SJCRH30 (cell line): ENCODE data around the gene SLC16A3. TPM values are rescaled to one million over a fixed set of nuclear protein-coding genes. Genes with fewer than 3 reads are reported as not detected.

ENCODE experiments used
- DNase-seq, 2 experiments: peaks; one replicate each; pipeline ENCODE4 v3.0.0-alpha.2; 2015 to 2020
- H3K27ac ChIP-seq: fragments of 250-450 bp; sonication (Bioruptor Pico); 2 replicates; pipeline ENCODE4 v1.5.1; 2020; ENCODE audit warnings: mild to moderate bottlenecking, moderate library complexity
- H3K27me3 ChIP-seq: fragments of 250-450 bp; sonication (Bioruptor Pico); 2 replicates; pipeline ENCODE4 v1.5.1; 2020; ENCODE audit warnings: mild to moderate bottlenecking, moderate library complexity
- H3K36me3 ChIP-seq: fragments of 250-450 bp; sonication (Bioruptor Pico); 2 replicates; pipeline ENCODE4 v1.5.1; 2020; ENCODE audit warnings: mild to moderate bottlenecking, moderate library complexity
- H3K4me1 ChIP-seq: fragments of 250-450 bp; sonication (Bioruptor Pico); 2 replicates; pipeline ENCODE4 v1.5.1; 2020; ENCODE audit warnings: mild to moderate bottlenecking, moderate library complexity
- H3K4me3 ChIP-seq: fragments of 250-450 bp; sonication (Bioruptor Pico); 2 replicates; pipeline ENCODE4 v1.5.1; 2020; ENCODE audit warnings: mild to moderate bottlenecking, moderate library complexity
- H3K9me3 ChIP-seq: fragments of 250-450 bp; sonication (Bioruptor Pico); replicated peaks from 2 replicates; pipeline ENCODE4 v1.5.1; 2020; ENCODE audit warnings: mild to moderate bottlenecking, moderate library complexity
- total RNA-seq: library from RNA; depleted of rRNA; stranded (reverse); fragments of >200 nt; shearing (Covaris generic); gene quantifications from 2 replicates; pipeline ENCODE4 v1.2.3, GENCODE V29; 2014

Gene SLC16A3
- total RNA-seq, 1 experiment from 2014 or later, result 11.0 TPM

DNA sequence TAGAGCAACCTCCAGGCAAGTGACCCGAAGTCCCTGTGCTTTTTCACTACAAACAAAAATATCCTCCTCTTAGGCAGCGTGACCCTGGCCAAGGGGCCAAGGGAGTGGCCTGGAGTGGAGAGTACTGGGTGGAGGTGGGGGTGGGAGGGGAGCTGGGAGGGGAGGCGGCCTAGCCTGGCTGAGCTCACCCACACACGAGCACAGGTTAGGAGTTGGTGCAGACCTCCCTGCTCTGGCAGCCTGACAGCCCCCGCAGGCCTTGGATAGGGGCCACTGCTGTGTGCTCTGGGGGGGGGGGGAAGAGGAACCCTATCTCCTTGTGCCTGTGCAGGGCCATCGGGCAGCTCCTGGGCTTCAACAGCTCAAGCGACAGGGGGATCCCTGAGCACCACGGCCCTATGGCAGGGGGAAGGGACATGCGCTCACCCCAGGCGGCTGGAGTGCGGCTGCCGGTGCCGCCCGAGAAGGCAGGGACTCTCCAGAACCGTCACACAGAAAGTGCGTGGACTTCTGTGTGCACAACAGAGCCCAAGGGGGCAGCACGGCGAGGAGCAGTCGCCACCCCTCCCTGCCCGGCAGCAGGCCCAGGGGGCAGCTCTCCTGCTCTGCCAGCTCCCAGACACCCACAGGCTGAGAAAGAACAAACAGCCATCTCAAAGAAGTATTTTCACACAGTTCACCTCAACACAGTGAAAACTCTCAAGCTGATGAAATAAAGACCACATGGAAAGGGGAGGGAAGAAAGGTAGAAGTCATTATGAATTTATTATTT lies 13.3 kb downstream of the SLC16A3 start:
- no peak for DNase-seq
- peaks cover 10% of the 10 kb centered on the region; the same call in 1 of the 2 replicates for H3K4me1 ChIP-seq

GRCh38 chr17:82242698-82242976 lies 13.8 kb downstream of the SLC16A3 start:
- Histone ChIP-seq H3K27me3 (no peaks in the 10 kb centered on the region), H3K36me3 (peaks cover 55% of the 10 kb centered on the region), H3K27ac (no peak overlapping the region), H3K4me1 (peaks cover 10% of the 10 kb centered on the region; the same call in 1 of the 2 replicates), H3K4me3 (no peak overlapping the region), H3K9me3 (no peaks in the 10 kb centered on the region)
- no peak for DNase-seq

More for the DNA sequence above, 13.3 kb downstream of the SLC16A3 start:
- H3K4me3 ChIP-seq, result no peak overlapping the region
- peaks cover 50% of the 10 kb centered on the region for H3K36me3 ChIP-seq
- H3K27me3 ChIP-seq, result no peaks in the 10 kb centered on the region
- no peak overlapping the region for H3K27ac ChIP-seq
- H3K9me3 ChIP-seq, result no peaks in the 10 kb centered on the region

DNA sequence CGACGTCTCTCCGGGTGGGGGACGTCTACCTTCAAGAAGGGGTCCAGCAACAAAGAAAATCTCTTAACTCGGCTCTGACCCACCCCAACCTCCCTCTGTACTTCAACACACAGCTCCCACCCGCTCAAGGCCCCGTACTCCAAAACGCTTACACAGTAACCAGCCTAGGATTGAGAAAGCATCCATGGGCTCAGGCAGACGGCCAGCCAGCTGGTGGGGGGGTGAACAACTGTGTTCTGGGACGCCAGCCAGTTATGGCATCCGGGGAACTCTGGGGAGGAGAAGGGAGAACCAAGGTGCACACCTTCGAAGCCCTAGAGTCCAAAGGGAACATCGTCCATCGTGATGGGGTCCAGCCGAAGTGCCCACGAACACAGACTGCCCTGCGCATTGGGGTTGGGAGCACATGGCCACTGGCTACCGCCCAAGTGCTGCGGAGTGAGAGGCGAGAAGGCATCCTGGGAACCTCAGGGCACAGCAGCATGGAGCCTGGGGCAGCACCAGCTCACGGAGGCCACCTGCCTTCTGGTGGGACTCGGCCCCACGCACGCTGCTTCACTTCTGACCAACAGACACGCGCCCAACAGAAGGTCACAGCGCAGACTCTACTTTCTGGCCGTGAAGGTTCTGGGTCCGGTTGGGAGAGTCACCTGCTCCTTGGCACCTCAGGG lies 14.3 kb downstream of the SLC16A3 start:
- H3K4me1 ChIP-seq, result peaks cover 6% of the 10 kb centered on the region; the same call in 1 of the 2 replicates
- peaks cover 60% of the 10 kb centered on the region for H3K36me3 ChIP-seq
- H3K9me3 ChIP-seq, result no peaks in the 10 kb centered on the region
- DNase-seq, result peak; percentile 52 to 54
- no peak overlapping the region for H3K4me3 ChIP-seq
- no peak overlapping the region for H3K27ac ChIP-seq
- no peaks in the 10 kb centered on the region for H3K27me3 ChIP-seq

DNA sequence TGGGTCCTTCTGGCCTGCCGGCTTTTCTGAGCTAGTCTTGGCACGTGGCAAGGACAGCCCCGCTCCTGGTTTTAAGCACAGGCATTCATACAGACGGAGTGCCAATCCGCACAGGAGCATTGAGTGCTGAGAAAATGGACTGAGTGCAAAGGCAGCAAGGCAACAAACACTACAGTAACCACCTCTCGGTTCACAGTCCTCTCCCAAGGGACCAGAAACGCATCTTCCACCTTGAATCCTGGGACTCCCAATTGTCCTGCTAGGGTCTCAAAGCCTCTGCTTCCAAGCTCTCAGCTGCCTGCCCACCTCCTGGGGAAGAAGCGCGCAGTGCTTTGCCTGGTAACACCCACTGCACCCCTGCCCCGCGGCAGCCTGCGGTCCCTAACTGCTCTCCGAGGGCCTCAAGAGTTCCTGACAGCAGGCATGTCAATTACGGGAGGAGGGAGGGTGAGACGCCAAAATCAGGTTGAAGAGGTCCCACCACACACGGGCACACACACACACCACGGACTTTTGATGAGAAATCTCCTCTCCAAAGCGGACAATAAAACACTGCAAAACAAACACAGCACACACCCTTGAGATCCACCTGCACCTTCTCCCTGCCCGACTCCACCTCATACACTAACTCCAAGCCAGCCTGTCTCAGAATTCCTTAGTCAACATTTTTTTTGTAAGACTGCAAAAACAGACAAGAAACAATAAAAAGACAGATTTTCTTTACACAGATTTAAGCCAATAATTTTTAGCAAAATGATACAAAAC lies 15.0 kb downstream of the SLC16A3 start:
- no peak overlapping the region for H3K4me3 ChIP-seq
- no peak overlapping the region for H3K27ac ChIP-seq
- H3K4me1 ChIP-seq, result no peaks in the 10 kb centered on the region; the same call in 1 of the 2 replicates
- no peaks in the 10 kb centered on the region for H3K9me3 ChIP-seq
- H3K36me3 ChIP-seq, result peaks cover 67% of the 10 kb centered on the region
- no peak for DNase-seq
- no peaks in the 10 kb centered on the region for H3K27me3 ChIP-seq

GRCh38 chr17:82244413-82245133 lies 15.7 kb downstream of the SLC16A3 start:
- H3K27ac ChIP-seq, result no peak overlapping the region
- H3K4me3 ChIP-seq, result no peak overlapping the region
- peak in 1 of 2 experiments; percentile 57 for DNase-seq
- H3K4me1 ChIP-seq, result no peaks in the 10 kb centered on the region
- no peaks in the 10 kb centered on the region for H3K9me3 ChIP-seq
- peaks cover 75% of the 10 kb centered on the region for H3K36me3 ChIP-seq
- no peaks in the 10 kb centered on the region for H3K27me3 ChIP-seq

DNA sequence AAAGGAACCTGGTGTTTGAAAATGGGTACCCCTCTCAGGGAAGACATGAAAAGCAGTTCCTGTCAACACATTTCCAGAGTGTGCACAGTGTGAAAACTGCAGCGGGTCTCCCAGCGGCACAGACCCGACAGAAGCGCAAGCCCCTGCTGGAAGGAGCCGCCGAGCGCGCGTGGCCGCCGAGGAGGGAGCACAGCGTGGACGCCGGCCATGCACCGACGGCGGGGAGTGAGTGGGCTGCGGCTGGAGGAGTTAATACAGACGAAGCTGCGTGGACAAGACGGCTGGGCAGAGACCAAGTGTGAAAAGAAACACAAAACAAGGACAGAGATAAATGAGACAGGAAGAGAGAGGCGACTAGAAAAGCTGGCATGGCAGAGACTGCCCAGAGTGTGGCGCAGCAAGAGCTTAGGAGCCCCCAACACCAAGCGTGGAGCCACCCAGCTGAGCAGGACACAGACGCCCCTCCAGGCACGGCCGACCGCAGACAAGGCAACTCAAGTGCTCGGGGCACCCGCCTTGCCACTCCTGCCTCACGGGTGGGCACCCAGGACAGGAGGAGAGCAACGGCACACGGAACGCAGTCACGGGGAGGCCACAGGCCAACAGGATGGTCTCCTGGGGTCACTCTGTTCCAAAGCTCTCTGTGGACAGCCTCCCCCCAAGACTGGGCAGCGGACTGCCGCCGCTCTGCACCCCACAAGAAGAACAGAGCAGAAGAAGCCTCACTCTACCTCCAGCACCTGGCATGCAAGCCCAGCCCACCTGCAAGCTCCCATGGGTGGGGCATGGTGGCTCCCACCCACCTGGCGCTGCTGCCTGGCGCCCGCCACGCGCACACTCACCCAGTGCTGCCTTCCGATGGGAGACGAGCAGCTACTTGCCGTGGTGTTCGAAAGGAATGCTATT lies 16.5 kb downstream of the SLC16A3 start:
- Histone ChIP-seq H3K36me3 (peaks cover 83% of the 10 kb centered on the region), H3K4me3 (no peak overlapping the region), H3K9me3 (no peaks in the 10 kb centered on the region), H3K4me1 (no peaks in the 10 kb centered on the region), H3K27ac (no peak overlapping the region), H3K27me3 (no peaks in the 10 kb centered on the region)
- DNase-seq, result no peak

DNA sequence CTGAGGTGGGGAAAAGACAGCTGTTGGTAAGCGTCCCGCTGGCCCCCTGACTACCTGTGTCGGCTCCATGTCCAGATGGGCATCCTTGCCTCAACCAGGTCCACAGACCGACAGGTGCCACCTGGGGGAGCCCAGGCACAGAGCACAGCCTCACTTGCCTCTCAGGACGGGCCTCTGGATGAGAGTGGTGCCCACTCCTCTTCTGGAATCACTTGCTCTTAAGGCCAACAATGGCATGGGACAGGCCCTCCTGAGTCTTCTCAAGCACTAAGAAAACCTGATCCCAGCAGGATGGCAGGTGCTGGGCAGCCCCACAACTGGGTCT lies 17.2 kb downstream of the SLC16A3 start:
- Histone ChIP-seq H3K9me3 (no peaks in the 10 kb centered on the region), H3K27me3 (no peaks in the 10 kb centered on the region), H3K36me3 (peaks cover 89% of the 10 kb centered on the region), H3K4me1 (no peaks in the 10 kb centered on the region), H3K27ac (no peak overlapping the region), H3K4me3 (no peak overlapping the region)
- DNase-seq, result no peak

- no peak for DNase-seq
- Histone ChIP-seq H3K4me1 (no peaks in the 10 kb centered on the region), H3K36me3 (peaks cover 94% of the 10 kb centered on the region), H3K27me3 (no peaks in the 10 kb centered on the region), H3K9me3 (no peaks in the 10 kb centered on the region), H3K4me3 (no peak overlapping the region), H3K27ac (no peak overlapping the region)
These were observed 17.7 kb downstream of the SLC16A3 start for GRCh38 chr17:82246365-82247181.

- no peak overlapping the region for H3K4me3 ChIP-seq
- H3K36me3 ChIP-seq, result peaks cover 100% of the 10 kb centered on the region
- H3K27ac ChIP-seq, result no peak overlapping the region
- no peak for DNase-seq
- H3K4me1 ChIP-seq, result no peaks in the 10 kb centered on the region
- no peaks in the 10 kb centered on the region for H3K9me3 ChIP-seq
- no peaks in the 10 kb centered on the region for H3K27me3 ChIP-seq
These were observed 18.5 kb downstream of the SLC16A3 start for GRCh38 chr17:82247182-82247823.

DNA sequence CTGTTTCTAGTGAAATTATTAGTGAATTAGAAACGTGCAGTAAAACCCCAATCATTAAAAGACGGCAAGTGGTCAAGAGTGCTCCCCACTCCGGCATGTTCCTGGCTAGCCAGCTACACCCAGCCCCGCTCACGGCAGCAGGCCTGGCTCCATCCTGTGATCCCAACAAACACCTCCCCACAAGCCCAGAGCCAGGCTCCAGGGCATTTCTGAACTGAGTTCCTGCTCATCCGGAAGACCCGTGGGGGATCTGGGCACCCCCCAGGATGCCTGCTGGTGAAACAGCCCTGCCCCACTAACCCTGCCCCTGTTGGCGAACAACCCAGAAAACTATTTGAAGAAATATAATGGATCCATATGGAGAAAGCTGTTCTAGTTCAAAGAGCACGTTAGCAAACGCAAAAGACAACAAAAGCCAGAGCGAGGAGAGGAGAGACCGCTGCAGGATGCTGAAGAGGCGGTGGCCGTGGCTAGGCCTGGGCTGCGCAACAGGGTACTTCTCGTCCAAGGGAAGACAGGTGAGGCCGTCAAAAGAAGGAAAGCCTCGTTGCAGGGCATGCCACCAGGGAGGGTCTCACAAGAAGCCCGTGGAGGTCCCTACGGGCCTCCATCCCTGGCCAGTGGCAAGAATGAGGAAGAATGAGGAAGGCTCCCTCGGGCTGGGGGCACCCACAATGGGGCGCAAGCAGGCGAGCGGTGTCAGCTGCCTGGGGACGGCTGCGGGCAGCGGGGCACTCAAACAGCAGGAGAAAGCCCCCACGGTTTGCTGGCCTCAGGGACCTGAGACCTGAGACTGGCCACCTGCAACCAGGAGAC lies 19.2 kb downstream of the SLC16A3 start:
- DNase-seq, result no peak
- Histone ChIP-seq H3K27me3 (no peaks in the 10 kb centered on the region), H3K9me3 (no peaks in the 10 kb centered on the region), H3K27ac (no peak overlapping the region), H3K4me1 (no peaks in the 10 kb centered on the region), H3K4me3 (no peak overlapping the region), H3K36me3 (peaks cover 100% of the 10 kb centered on the region)

GRCh38 chr17:82248815-82249674 lies 20.2 kb downstream of the SLC16A3 start:
- no peaks in the 10 kb centered on the region for H3K4me1 ChIP-seq
- no peaks in the 10 kb centered on the region for H3K27me3 ChIP-seq
- no peaks in the 10 kb centered on the region for H3K9me3 ChIP-seq
- no peak overlapping the region for H3K27ac ChIP-seq
- peaks cover 95% of the 10 kb centered on the region for H3K36me3 ChIP-seq
- H3K4me3 ChIP-seq, result no peak overlapping the region
- no peak for DNase-seq
